Right atrium auricular region (tissue), 2 donors: ENCODE measurements around the gene PIK3C2G. TPM values are rescaled to one million over a fixed set of nuclear protein-coding genes. Genes with fewer than 3 reads are reported as not detected.

Experiments used
- DNase-seq: peaks from one replicate; pipeline ENCODE4 v3.0.0-alpha.2; 2019; ENCODE audit warnings: low spot score
- H3K27ac ChIP-seq, 2 donors: fragments of 200-600 bp; sonication (generic); 1 replicate in 1 of 2; 2 replicates in 1 of 2; pipeline ENCODE4 v1.5.1; 2016 to 2019
- H3K27me3 ChIP-seq, 2 donors: fragments of 200-600 bp; sonication (generic); one replicate each; pipeline versions ENCODE4 v1.5.1 to v1.6.0; 2017 to 2019
- H3K36me3 ChIP-seq: fragments of 200-600 bp; sonication (generic); one replicate; pipeline ENCODE4 v1.5.1; 2016
- H3K4me1 ChIP-seq, 2 donors: fragments of 200-600 bp; sonication (generic); one replicate each; pipeline versions ENCODE4 v1.5.1 to v1.6.0; 2017 to 2019
- H3K4me3 ChIP-seq, 2 donors: fragments of 200-600 bp; sonication (generic); 1 replicate in 1 of 2; 2 replicates in 1 of 2; pipeline ENCODE4 v1.5.1; 2017 to 2019; ENCODE audit warnings: mild to moderate bottlenecking in 1 of 2, moderate library complexity in 1 of 2
- H3K9me3 ChIP-seq, 2 donors: fragments of 200-600 bp; sonication (generic); one replicate each; pipeline ENCODE4 v1.5.1; 2019
- CTCF ChIP-seq, 2 donors: fragments of 200-600 bp; sonication (generic); IDR thresholded peaks; one replicate each; pipeline ENCODE4 v1.5.1; 2019; ENCODE audit warnings: antibody characterized with exemption in 2 of 2
- total RNA-seq, 2 donors: library from RNA; depleted of rRNA; stranded (reverse); fragments of >200 nt; gene quantifications; one replicate each; pipeline ENCODE4 v1.1.0, GENCODE V29; 2016

The PIK3C2G gene
- total RNA-seq, 2 donors from 2014 or later, result not detected

- Histone ChIP-seq H3K4me3 (no peak overlapping the region), H3K27ac (peak overlapping the region in 1 of 2 donors; percentile 19), H3K27me3 (no peaks in the 10 kb centered on the region), H3K9me3 (no peaks in the 10 kb centered on the region), H3K4me1 (peaks cover 0 to 16% of the 10 kb centered on the region in 2 donors), H3K36me3 (no peaks in the 10 kb centered on the region)
- no peak for TF ChIP-seq CTCF (IDR thresholded peaks at IDR 0.05)
- DNase-seq, result no peak
Measured at GRCh38 chr12:18383203-18383602, 121.9 kb downstream of the PIK3C2G start.

GRCh38 chr12:18387706-18388105 lies 126.4 kb downstream of the PIK3C2G start:
- Histone ChIP-seq H3K4me1 (peaks cover 0 to 9% of the 10 kb centered on the region in 2 donors), H3K27ac (no peak overlapping the region), H3K9me3 (no peaks in the 10 kb centered on the region), H3K27me3 (no peaks in the 10 kb centered on the region), H3K36me3 (no peaks in the 10 kb centered on the region), H3K4me3 (no peak overlapping the region)
- DNase-seq, result no peak
- no peak for TF ChIP-seq CTCF (IDR thresholded peaks at IDR 0.05)

- no peaks in the 10 kb centered on the region for H3K9me3 ChIP-seq
- no peak overlapping the region for H3K27ac ChIP-seq
- no peaks in the 10 kb centered on the region for H3K27me3 ChIP-seq
- no peak overlapping the region for H3K4me3 ChIP-seq
- H3K4me1 ChIP-seq, result no peaks in the 10 kb centered on the region
- DNase-seq, result no peak
- TF ChIP-seq CTCF (IDR thresholded peaks at IDR 0.05), result no peak
- H3K36me3 ChIP-seq, result no peaks in the 10 kb centered on the region
Measured at GRCh38 chr12:18389820-18390219, 128.5 kb downstream of the PIK3C2G start.

GRCh38 chr12:18391151-18391550 lies 129.8 kb downstream of the PIK3C2G start:
- Histone ChIP-seq H3K9me3 (no peaks in the 10 kb centered on the region), H3K4me1 (no peaks in the 10 kb centered on the region), H3K27ac (no peak overlapping the region), H3K4me3 (no peak overlapping the region), H3K27me3 (no peaks in the 10 kb centered on the region), H3K36me3 (no peaks in the 10 kb centered on the region)
- no peak for TF ChIP-seq CTCF (IDR thresholded peaks at IDR 0.05)
- DNase-seq, result no peak

GRCh38 chr12:18394742-18395141 lies 133.4 kb downstream of the PIK3C2G start:
- no peak for DNase-seq
- Histone ChIP-seq H3K9me3 (no peaks in the 10 kb centered on the region), H3K27me3 (no peaks in the 10 kb centered on the region), H3K4me1 (no peaks in the 10 kb centered on the region), H3K4me3 (no peak overlapping the region), H3K27ac (no peak overlapping the region), H3K36me3 (no peaks in the 10 kb centered on the region)
- TF ChIP-seq CTCF (IDR thresholded peaks at IDR 0.05), result no peak

- Histone ChIP-seq H3K27me3 (no peaks in the 10 kb centered on the region), H3K4me3 (no peak overlapping the region), H3K36me3 (no peaks in the 10 kb centered on the region), H3K4me1 (no peaks in the 10 kb centered on the region), H3K9me3 (no peaks in the 10 kb centered on the region), H3K27ac (no peak overlapping the region)
- no peak for DNase-seq
- TF ChIP-seq CTCF (IDR thresholded peaks at IDR 0.05), result no peak
Measured at GRCh38 chr12:18400186-18400585, 138.9 kb downstream of the PIK3C2G start.
